Vagina (tissue), 2 donors: ENCODE data around the gene PDE4DIP.
"Not testable (repeated sequence)": the region's sequence is repeated elsewhere in the genome, so short reads cannot be mapped to it uniquely, and the experiment has no call there.

Experiments
- POLR2AphosphoS5 ChIP-seq, 2 donors: sonication (generic); formaldehyde crosslinking; IDR thresholded peaks; one replicate each; pipeline ENCODE4 v1.9.0; 2017; ENCODE audit warnings: antibody characterized with exemption in 2 of 2, mild to moderate bottlenecking in 2 of 2, low read depth in 1 of 2; ENCODE audit not compliant: insufficient read depth in 1 of 2
- TF ChIP-seq, protein P1 (sequence below), 3 experiments: fragments of 450-650 bp in 2 of 3; fragments of 200-600 bp in 1 of 3; sonication (generic) in 1 of 3; IDR thresholded peaks; one replicate each; pipeline ENCODE4 v1.5.1; 2017 to 2019; ENCODE audit warnings: antibody characterized with exemption in 3 of 3, mild to moderate bottlenecking in 2 of 3, moderate library complexity in 2 of 3

DNA sequence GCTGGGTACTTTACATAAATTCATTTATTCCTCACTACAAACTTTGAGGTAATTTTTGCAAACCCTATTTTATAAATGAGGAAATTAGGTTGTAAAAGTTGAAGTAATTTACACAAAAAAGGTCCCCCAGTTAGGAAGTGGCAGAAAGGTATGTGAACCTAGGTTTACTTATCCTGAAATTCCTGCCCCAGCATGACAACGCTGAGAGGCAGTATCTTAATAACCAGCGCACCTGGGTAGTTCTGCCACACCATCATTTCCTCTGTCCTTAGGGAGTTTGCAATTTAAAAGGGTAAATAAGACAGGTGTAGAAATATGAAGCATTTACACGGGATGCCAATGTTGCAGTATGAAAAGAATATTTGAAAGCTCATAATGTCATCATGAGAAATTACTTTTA lies 79.6 kb downstream of the PDE4DIP start:
- TF ChIP-seq, protein P1, sequence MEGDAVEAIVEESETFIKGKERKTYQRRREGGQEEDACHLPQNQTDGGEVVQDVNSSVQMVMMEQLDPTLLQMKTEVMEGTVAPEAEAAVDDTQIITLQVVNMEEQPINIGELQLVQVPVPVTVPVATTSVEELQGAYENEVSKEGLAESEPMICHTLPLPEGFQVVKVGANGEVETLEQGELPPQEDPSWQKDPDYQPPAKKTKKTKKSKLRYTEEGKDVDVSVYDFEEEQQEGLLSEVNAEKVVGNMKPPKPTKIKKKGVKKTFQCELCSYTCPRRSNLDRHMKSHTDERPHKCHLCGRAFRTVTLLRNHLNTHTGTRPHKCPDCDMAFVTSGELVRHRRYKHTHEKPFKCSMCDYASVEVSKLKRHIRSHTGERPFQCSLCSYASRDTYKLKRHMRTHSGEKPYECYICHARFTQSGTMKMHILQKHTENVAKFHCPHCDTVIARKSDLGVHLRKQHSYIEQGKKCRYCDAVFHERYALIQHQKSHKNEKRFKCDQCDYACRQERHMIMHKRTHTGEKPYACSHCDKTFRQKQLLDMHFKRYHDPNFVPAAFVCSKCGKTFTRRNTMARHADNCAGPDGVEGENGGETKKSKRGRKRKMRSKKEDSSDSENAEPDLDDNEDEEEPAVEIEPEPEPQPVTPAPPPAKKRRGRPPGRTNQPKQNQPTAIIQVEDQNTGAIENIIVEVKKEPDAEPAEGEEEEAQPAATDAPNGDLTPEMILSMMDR (IDR thresholded peaks at IDR 0.05): not testable (repeated sequence)
- not testable (repeated sequence) for TF ChIP-seq POLR2AphosphoS5 (IDR thresholded peaks at IDR 0.05; ENCODE audit: insufficient read depth in 1 of 2, low read depth in 1 of 2)
